Heart right ventricle (tissue), 16 donors: ENCODE data around the gene KRT9. TPM values are rescaled to one million over a fixed set of nuclear protein-coding genes. Genes with fewer than 3 reads are reported as not detected.

ENCODE experiments used
- ATAC-seq, 8 donors: fragments of 200-7000 bp; cut with Tn5 transposase; one replicate each; pipeline ENCODE4 v1.9.1; 2020; ENCODE audit warnings: mild to moderate bottlenecking in 8 of 8, moderate library complexity in 8 of 8, moderate number of reproducible peaks in 1 of 8
- DNase-seq, 2 donors: peaks; one replicate each; pipeline ENCODE4 v3.0.0-alpha.2; 2020
- H3K27ac ChIP-seq, 10 donors: fragments of 200-600 bp; sonication (generic) in 2 of 10; one replicate each; pipeline versions ENCODE4 v1.5.0 to v1.8.0; 2020 to 2022; ENCODE audit warnings: mild to moderate bottlenecking in 3 of 10
- H3K27me3 ChIP-seq, 7 donors: fragments of 200-600 bp; one replicate each; pipeline ENCODE4 v1.8.0; 2021 to 2022; ENCODE audit warnings: mild to moderate bottlenecking in 2 of 7
- H3K36me3 ChIP-seq, 9 donors: fragments of 200-600 bp; sonication (generic) in 1 of 9; one replicate each; pipeline versions ENCODE4 v1.5.0 to v1.8.0; 2020 to 2022; ENCODE audit warnings: mild to moderate bottlenecking in 2 of 9
- H3K4me1 ChIP-seq, 9 donors: fragments of 200-600 bp; sonication (generic) in 1 of 9; one replicate each; pipeline versions ENCODE4 v1.5.0 to v1.8.0; 2020 to 2022; ENCODE audit warnings: mild to moderate bottlenecking in 4 of 9
- H3K4me3 ChIP-seq, 10 donors: fragments of 200-600 bp; sonication (generic) in 2 of 10; one replicate each; pipeline versions ENCODE4 v1.5.0 to v1.8.0; 2020 to 2022; ENCODE audit warnings: mild to moderate bottlenecking in 7 of 10, moderate library complexity in 2 of 10
- H3K9me3 ChIP-seq, 11 donors: fragments of 200-600 bp in 10 of 11; sonication (generic) in 2 of 11; one replicate each; pipeline versions ENCODE4 v1.5.0 to v1.8.0; 2013 to 2022; ENCODE audit warnings: mild to moderate bottlenecking in 2 of 11, control low read depth in 1 of 11, moderate library complexity in 1 of 11
- WGBS, 2 donors: extraction: QIAGEN DNeasy Blood & Tissue Kit; methylation state at CpG; one replicate each; pipeline ENCODE4 v1.1.7; 2013; ENCODE audit warnings: inconsistent platforms in 1 of 2; 5-methylcytosine and 5-hydroxymethylcytosine counted together
- intact Hi-C, 10 donors: fragments of 100-400 bp; cut with DNase I; formaldehyde crosslinking; loops; one replicate each; pipeline versions ENCODE4 v1.11.1 to v1.14.2; 2022
- polyA plus RNA-seq, 2 donors: library from polyadenylated mRNA; stranded (reverse); fragments of 200-250 nt; gene quantifications; one replicate each; pipeline ENCODE4 v1.2.3, GENCODE V29; 2013
- total RNA-seq, 10 donors: library from RNA; stranded (reverse); fragmentation: NEBNext Ultra II Directional in 3 of 10; extraction: Animal tissue kit (Norgen Biotek cat#: 25700) in 3 of 10; gene quantifications; one replicate each; pipeline versions ENCODE4 v1.2.1 to v1.2.4, GENCODE V29; 2021 to 2023
- TF ChIP-seq, protein P1 (sequence below), 9 donors: fragments of 200-600 bp; sonication (generic) in 2 of 9; IDR thresholded peaks; one replicate each; pipeline versions ENCODE4 v1.5.0 to v1.8.0; 2021 to 2022; ENCODE audit warnings: antibody characterized with exemption in 9 of 9, mild to moderate bottlenecking in 5 of 9, moderate library complexity in 1 of 9
- donor health status: Arrhythmogenic right ventricular cardiomyopathy.
- donor health status: ischemic (EF 13 %, LVEDD 7.1; RV severe dilation, severe dysfunction).
- donor health status: healthy with polysubstance abuse.
- donor health status: DM: no; HTN: yes; CAD: no.
- donor health status: DM: no; HTN: no; CAD: no.
- donor health status: ischemic (EF 25% LVEDD 6.9; RV normal size, moderate dysfunction).
- donor health status: ischemic (EF 25% LVEDD 5.7; RV mildly dilated, moderate dysfunction).
- donor health status: healthy.
- donor health status: DM: yes; HTN: yes; CAD: no.
- donor health status: Ischemic cardiomyopathy.
- donor health status: ischemic (EF 35%, LVEDD 5.7; RV mildly dilated, moderate dysfunction).
- donor health status: nonischemic (EF 11% LVEDD 7.7; RV severe dilation, severe dysfunction).
- donor health status: DM: yes; HTN: yes; CAD: no.
- donor health status: PGD.
- donor health status: ischemic (EF 29% LVEDD 5.4; RV normal size, mild dysfunction).
- donor health status: nonischemic (EF 23%, LVEDD 6.1; RV moderate dilation, normal function).

KRT9 gene
- total and polyA plus RNA-seq, 12 donors, result not detected

- Histone ChIP-seq H3K27ac (peak overlapping the region in 2 of 10 donors; percentile 25 to 54), H3K4me3 (peak overlapping the region in 9 of 10 donors; percentile 10 to 39 (median 30)), H3K9me3 (peaks cover 0 to 9% (median 0%) of the 10 kb centered on the region in 11 donors), H3K4me1 (peaks cover 0 to 22% (median 16%) of the 10 kb centered on the region in 9 donors), H3K27me3 (peaks cover 0 to 38% (median 8%) of the 10 kb centered on the region in 7 donors), H3K36me3 (no peaks in the 10 kb centered on the region)
- intact Hi-C loops, result loop anchor here (1.0 to 10.0 kb wide), 16 partner anchors 98 to 752 kb away; partner anchors contain the start of gene KRT28 (in 1 of the 10)
- WGBS, 2 donors, result 0 to 2% methylated on average over 25 of the region's 25 CpGs
- peak; percentile 87 to 95 (median 92) for ATAC-seq
- TF ChIP-seq, protein P1, sequence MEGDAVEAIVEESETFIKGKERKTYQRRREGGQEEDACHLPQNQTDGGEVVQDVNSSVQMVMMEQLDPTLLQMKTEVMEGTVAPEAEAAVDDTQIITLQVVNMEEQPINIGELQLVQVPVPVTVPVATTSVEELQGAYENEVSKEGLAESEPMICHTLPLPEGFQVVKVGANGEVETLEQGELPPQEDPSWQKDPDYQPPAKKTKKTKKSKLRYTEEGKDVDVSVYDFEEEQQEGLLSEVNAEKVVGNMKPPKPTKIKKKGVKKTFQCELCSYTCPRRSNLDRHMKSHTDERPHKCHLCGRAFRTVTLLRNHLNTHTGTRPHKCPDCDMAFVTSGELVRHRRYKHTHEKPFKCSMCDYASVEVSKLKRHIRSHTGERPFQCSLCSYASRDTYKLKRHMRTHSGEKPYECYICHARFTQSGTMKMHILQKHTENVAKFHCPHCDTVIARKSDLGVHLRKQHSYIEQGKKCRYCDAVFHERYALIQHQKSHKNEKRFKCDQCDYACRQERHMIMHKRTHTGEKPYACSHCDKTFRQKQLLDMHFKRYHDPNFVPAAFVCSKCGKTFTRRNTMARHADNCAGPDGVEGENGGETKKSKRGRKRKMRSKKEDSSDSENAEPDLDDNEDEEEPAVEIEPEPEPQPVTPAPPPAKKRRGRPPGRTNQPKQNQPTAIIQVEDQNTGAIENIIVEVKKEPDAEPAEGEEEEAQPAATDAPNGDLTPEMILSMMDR (IDR thresholded peaks at IDR 0.05), result peak; percentile 77 to 91 (median 84)
- peak; percentile 75 to 79 for DNase-seq
Measured at GRCh38 chr17:41548844-41549595, 22.8 kb downstream of the KRT9 start.

DNA sequence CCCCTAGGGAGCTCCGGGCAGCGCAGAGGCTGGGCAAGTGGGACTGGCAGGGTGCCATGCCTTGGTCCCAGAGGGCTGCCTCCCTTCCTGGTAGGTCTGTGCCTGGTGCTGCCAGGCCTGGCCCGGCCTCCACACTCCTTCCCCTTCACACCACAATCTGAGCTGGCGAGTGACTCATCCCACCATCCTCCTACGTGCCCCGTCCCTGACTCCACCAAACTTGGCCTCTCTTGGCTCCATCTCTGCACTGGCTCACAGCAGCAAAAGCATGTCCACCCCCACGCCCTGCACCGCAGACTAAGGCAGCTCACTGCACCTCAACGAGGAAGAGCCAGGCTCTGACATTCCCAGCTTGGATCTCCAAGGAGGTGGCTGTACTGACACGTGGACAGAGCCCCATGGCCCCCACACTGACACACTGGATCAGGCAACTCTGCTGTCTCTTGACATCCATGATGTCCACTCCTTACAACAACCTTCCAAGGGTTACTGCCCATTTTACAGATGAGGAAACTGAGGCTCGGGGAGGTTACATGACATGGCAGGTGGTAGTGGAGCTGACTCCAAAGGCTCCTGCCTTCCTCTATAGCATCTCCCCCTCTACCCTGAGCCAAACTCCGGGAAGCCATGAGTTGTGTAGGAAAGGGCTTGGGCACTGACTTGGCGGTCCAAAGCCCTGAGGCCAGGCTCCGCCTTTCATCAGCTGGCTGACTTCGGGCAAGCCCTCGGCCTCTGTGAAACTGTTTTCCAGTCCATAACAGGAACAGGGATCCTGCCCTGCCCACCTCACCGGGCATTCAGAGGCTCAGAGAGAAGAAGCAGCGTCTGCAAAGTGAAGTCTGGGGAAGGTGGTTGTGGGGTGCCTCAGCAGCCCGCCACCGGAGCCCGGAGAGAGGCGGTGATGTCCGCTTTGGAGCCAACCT, 23.7 kb downstream of the KRT9 start:
- peak; percentile 11 to 37 for DNase-seq
- Histone ChIP-seq H3K4me3 (peak overlapping the region in 9 of 10 donors; percentile 10 to 39 (median 30)), H3K27me3 (peaks cover 0 to 31% (median 8%) of the 10 kb centered on the region in 7 donors), H3K36me3 (no peaks in the 10 kb centered on the region), H3K27ac (peak overlapping the region in 1 of 10 donors; percentile 54), H3K4me1 (peaks cover 0 to 22% (median 16%) of the 10 kb centered on the region in 9 donors), H3K9me3 (peaks cover 0 to 9% (median 0%) of the 10 kb centered on the region in 11 donors)
- intact Hi-C loops, result loop anchor here (2.0 to 10.0 kb wide), 14 partner anchors 99 to 751 kb away; partner anchors contain the start of gene KRT28 (in 1 of the 10)
- 31 to 34% methylated on average over 23 of the region's 23 CpGs for whole genome bisulfite sequencing, 2 donors
- TF ChIP-seq, protein P1 (IDR thresholded peaks at IDR 0.05), result no peak
- peak in 7 of 8 donors; percentile 24 to 83 (median 50) for ATAC-seq

DNA sequence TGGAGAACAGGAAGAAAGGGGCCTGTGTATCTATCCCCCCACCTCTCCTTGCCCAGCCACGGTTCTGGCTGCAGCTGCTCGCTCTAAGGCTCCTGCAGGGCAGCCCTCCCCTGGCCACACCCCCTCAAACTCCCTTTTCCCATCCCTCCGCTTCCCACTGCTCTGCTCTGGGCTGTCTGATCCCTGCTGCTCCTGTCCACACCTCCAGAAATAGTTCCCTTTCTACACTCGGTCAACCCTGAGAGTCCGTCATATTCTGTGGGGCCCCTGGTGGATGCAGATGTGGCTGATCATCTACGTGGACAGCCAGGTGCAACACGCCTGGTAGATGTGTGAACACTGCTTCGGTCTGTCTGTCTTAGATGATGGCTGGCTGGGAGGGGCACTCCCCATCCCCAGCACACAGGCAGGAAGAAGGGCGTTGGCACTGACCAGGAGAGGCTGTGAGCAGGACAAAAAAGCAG, 24.4 kb downstream of the KRT9 start:
- Histone ChIP-seq H3K4me1 (peaks cover 0 to 22% (median 16%) of the 10 kb centered on the region in 9 donors), H3K4me3 (no peak overlapping the region), H3K36me3 (no peaks in the 10 kb centered on the region), H3K27me3 (peaks cover 0 to 25% (median 8%) of the 10 kb centered on the region in 7 donors), H3K27ac (no peak overlapping the region), H3K9me3 (peaks cover 0 to 9% (median 0%) of the 10 kb centered on the region in 11 donors)
- intact Hi-C loops, result loop anchor here in 8 of 10 donors (5.0 to 10.0 kb wide), 9 partner anchors 100 to 750 kb away; partner anchors contain the start of gene KRT28 (in 1 of the 8)
- 23 to 37% methylated on average over 9 of the region's 9 CpGs for WGBS, 2 donors
- DNase-seq (no peak), ATAC-seq (no peak)
- TF ChIP-seq, protein P1 (IDR thresholded peaks at IDR 0.05), result no peak
